ENCODE results near the gene LRP8.

Gene LRP8

GRCh38 chr1:53339736-53340635 is 12.1 kb upstream of the LRP8 start:
- no peak for DNase-seq

GRCh38 chr1:53338423-53338822 is 10.6 kb upstream of the LRP8 start:
- DNase-seq, result no peak

GRCh38 chr1:53337499-53337898 is 9.6 kb upstream of the LRP8 start:
- no peak for DNase-seq

GRCh38 chr1:53336146-53336545 is 8.3 kb upstream of the LRP8 start:
- no peak for DNase-seq

GRCh38 chr1:53335661-53336060 is 7.8 kb upstream of the LRP8 start:
- DNase-seq, result no peak

GRCh38 chr1:53334781-53335180 is 6.9 kb upstream of the LRP8 start:
- no peak for DNase-seq

- DNase-seq, result no peak
Measured at GRCh38 chr1:53334312-53334711, 6.4 kb upstream of the LRP8 start.

GRCh38 chr1:53332833-53333232 is 5.0 kb upstream of the LRP8 start:
- DNase-seq, result no peak

GRCh38 chr1:53332186-53332564 is 4.3 kb upstream of the LRP8 start:
- no peak for DNase-seq

- DNase-seq, result no peak
Measured at GRCh38 chr1:53331446-53332185, 3.7 kb upstream of the LRP8 start.

- no peak for DNase-seq
Measured at GRCh38 chr1:53330819-53331218, 2.9 kb upstream of the LRP8 start.

- no peak for DNase-seq
Measured at GRCh38 chr1:53328541-53329499, 950 bp upstream of the LRP8 start.

- peak; percentile 32 for DNase-seq
Measured at GRCh38 chr1:53327182-53327913, 522 bp downstream of the LRP8 start.

- DNase-seq, result no peak
Measured at GRCh38 chr1:53326598-53327181, 1.2 kb downstream of the LRP8 start.

- peak; percentile 97 for DNase-seq
Measured at GRCh38 chr1:53326088-53326597, 1.7 kb downstream of the LRP8 start.

- DNase-seq, result no peak
Measured at GRCh38 chr1:53325326-53326087, 2.4 kb downstream of the LRP8 start.

GRCh38 chr1:53324728-53325297 is 3.1 kb downstream of the LRP8 start:
- no peak for DNase-seq

- DNase-seq, result no peak
Measured at GRCh38 chr1:53324321-53324720, 3.5 kb downstream of the LRP8 start.

- no peak for DNase-seq
Measured at GRCh38 chr1:53323316-53323715, 4.6 kb downstream of the LRP8 start.

- no peak for DNase-seq
Measured at GRCh38 chr1:53321776-53322602, 5.9 kb downstream of the LRP8 start.
